A549 (cell line): Measurements from ENCODE around the gene MAPK8IP3. TPM values are rescaled to one million over a fixed set of nuclear protein-coding genes. Genes with fewer than 3 reads are reported as not detected.

Experiments used
- ATAC-seq, 2 experiments: fragments of 200-7000 bp in 1 of 2; fragments of >200 bp in 1 of 2; cut with Nextera tagmentation in 1 of 2; cut with Tn5 transposase in 1 of 2; 3 replicates each; pipeline versions ENCODE4 v1.8.0 to v1.9.1; 2018 to 2020; ENCODE audit warnings: mild to moderate bottlenecking in 1 of 2, moderate library complexity in 1 of 2
- CTCF ChIA-PET: fragments of 300-600 bp; sonication (Branson Sonifier 250); formaldehyde crosslinking; extraction: SDS; loops from one replicate; lab custom pipeline; 2021; ENCODE audit warnings: antibody characterized with exemption, inconsistent platforms; lab: Yijun Ruan, JAX
- POLR2A ChIA-PET: fragments of 350-600 bp; formaldehyde crosslinking; extraction: SDS; loops from one replicate; lab custom pipeline; 2021; ENCODE audit warnings: antibody characterized with exemption, inconsistent platforms; lab: Yijun Ruan, JAX
- DNase-seq, 2 experiments: peaks; one replicate each; pipeline versions ENCODE4 v3.0.0 to v3.0.0-alpha.2; 2011 to 2016; ENCODE audit warnings: low read depth in 1 of 2, low spot score in 1 of 2
- FAIRE-seq: peaks from 2 replicates; lab custom pipeline; 2011; peaks lifted over from hg19 to GRCh38; lab: Jason Lieb, UNC
- H3K27ac ChIP-seq, 2 experiments: fragments of >200 bp; sonication (Bioruptor Twin); formaldehyde crosslinking; 3 replicates each; pipeline ENCODE4 v1.5.1; 2016 to 2017
- H3K4me1 ChIP-seq: fragments of >200 bp; sonication (Bioruptor Twin); formaldehyde crosslinking; 3 replicates; pipeline ENCODE4 v1.6.1; 2016
- H3K4me2 ChIP-seq: fragments of >200 bp; sonication (Bioruptor Twin); formaldehyde crosslinking; 3 replicates; pipeline ENCODE4 v1.6.1; 2016
- H3K4me3 ChIP-seq: fragments of >200 bp; sonication (Bioruptor Twin); formaldehyde crosslinking; 3 replicates; pipeline ENCODE4 v1.5.1; 2016
- H3K9me3 ChIP-seq: fragments of >200 bp; sonication (Bioruptor Twin); formaldehyde crosslinking; 3 replicates; pipeline ENCODE4 v1.6.1; 2016
- CEBPB ChIP-seq, 2 experiments: fragments of >200 bp in 1 of 2; sonication (Bioruptor Twin) in 1 of 2; formaldehyde crosslinking in 1 of 2; IDR thresholded peaks; 2 replicates each; pipeline ENCODE4 v1.6.1; 2012 to 2016
- CHD2 ChIP-seq: fragments of 150-350 bp; IDR thresholded peaks from 2 replicates; pipeline ENCODE4 v1.6.1; 2014; ENCODE audit warnings: low read length; ENCODE audit not compliant: partially characterized antibody
- CTCF ChIP-seq: fragments of >200 bp; sonication (Bioruptor Twin); formaldehyde crosslinking; IDR thresholded peaks from 3 replicates; pipeline ENCODE4 v1.5.1; 2016
- E2F6 ChIP-seq: IDR thresholded peaks from 2 replicates; pipeline ENCODE4 v1.6.1; 2012; ENCODE audit warnings: low read depth, borderline replicate concordance
- ELK1 ChIP-seq: fragments of 150-350 bp; IDR thresholded peaks from 2 replicates; pipeline ENCODE4 v1.6.1; 2014; ENCODE audit warnings: low read depth, mild to moderate bottlenecking, low read length
- FOSB ChIP-seq: fragments of 250-450 bp; sonication (Bioruptor Pico); IDR thresholded peaks from 2 replicates; pipeline ENCODE4 v1.5.0; 2020; ENCODE audit warnings: mild to moderate bottlenecking, moderate library complexity
- FOSL2 ChIP-seq, 2 experiments: fragments of 450-650 bp in 1 of 2; fragments of >200 bp in 1 of 2; sonication (Bioruptor Twin) in 1 of 2; formaldehyde crosslinking; IDR thresholded peaks; 2 replicates each; pipeline versions ENCODE4 v1.5.0 to v1.6.1; 2016 to 2020; ENCODE audit warnings: mild to moderate bottlenecking in 1 of 2, moderate library complexity in 1 of 2
- FOXS1 ChIP-seq: fragments of 250-450 bp; sonication (Bioruptor Pico); IDR thresholded peaks from 2 replicates; pipeline ENCODE4 v1.5.0; 2020; ENCODE audit warnings: mild to moderate bottlenecking, moderate library complexity
- GATA3 ChIP-seq: IDR thresholded peaks from 2 replicates; pipeline ENCODE4 v1.6.1; 2012; ENCODE audit warnings: borderline replicate concordance
- HDAC2 ChIP-seq: fragments of 200-600 bp; sonication (generic); IDR thresholded peaks from 2 replicates; pipeline ENCODE4 v1.6.1; 2016
- HEYL ChIP-seq: fragments of 250-450 bp; sonication (Bioruptor Pico); IDR thresholded peaks from 2 replicates; pipeline ENCODE4 v1.8.0; 2021; ENCODE audit warnings: mild to moderate bottlenecking, moderate library complexity
- HMGXB4 ChIP-seq: fragments of 250-450 bp; sonication (Bioruptor Pico); IDR thresholded peaks from 2 replicates; pipeline ENCODE4 v1.5.0; 2021; ENCODE audit warnings: mild to moderate bottlenecking, moderate library complexity, borderline replicate concordance
- HOXA7 ChIP-seq: fragments of 250-450 bp; sonication (Bioruptor Pico); IDR thresholded peaks from 2 replicates; pipeline ENCODE4 v1.5.0; 2020; ENCODE audit warnings: mild to moderate bottlenecking, moderate library complexity
- HOXB13 ChIP-seq: fragments of 250-450 bp; sonication (Bioruptor Pico); IDR thresholded peaks from 2 replicates; pipeline ENCODE4 v1.5.0; 2020; ENCODE audit warnings: low read depth, mild to moderate bottlenecking, moderate library complexity
- KDM5A ChIP-seq: fragments of 200-600 bp; sonication (generic); IDR thresholded peaks from 2 replicates; pipeline ENCODE4 v1.6.1; 2016; ENCODE audit warnings: antibody characterized with exemption, mild to moderate bottlenecking
- NFE2L2 ChIP-seq: fragments of 150-350 bp; conservative IDR thresholded peaks from 2 replicates; pipeline ENCODE4 v1.6.1; 2014; ENCODE audit warnings: low read length
- NPAS2 ChIP-seq: fragments of 250-450 bp; sonication (Bioruptor Pico); IDR thresholded peaks from 2 replicates; pipeline ENCODE4 v1.8.0; 2022; ENCODE audit warnings: mild to moderate bottlenecking, moderate library complexity, borderline replicate concordance
- PBX3 ChIP-seq: IDR thresholded peaks from 2 replicates; pipeline ENCODE4 v1.6.1; 2012
- PHF8 ChIP-seq: fragments of 200-600 bp; sonication (generic); IDR thresholded peaks from 2 replicates; pipeline ENCODE4 v1.6.1; 2016; ENCODE audit warnings: low read depth, mild to moderate bottlenecking, antibody characterized with exemption, moderate library complexity, borderline replicate concordance
- RCOR1 ChIP-seq: fragments of 150-350 bp; IDR thresholded peaks from 2 replicates; pipeline ENCODE4 v1.6.1; 2014; ENCODE audit warnings: antibody characterized with exemption, low read length, low read depth
- REST ChIP-seq: fragments of 200-600 bp; sonication (generic); IDR thresholded peaks from 2 replicates; pipeline ENCODE4 v1.6.1; 2016; ENCODE audit warnings: antibody characterized with exemption, mild to moderate bottlenecking, moderate library complexity
- RNF2 ChIP-seq: fragments of 200-600 bp; sonication (generic); IDR thresholded peaks from 2 replicates; pipeline ENCODE4 v1.6.1; 2016; ENCODE audit warnings: low read depth, mild to moderate bottlenecking, antibody characterized with exemption, moderate library complexity, borderline replicate concordance
- SMC3 ChIP-seq: fragments of >200 bp; sonication (Bioruptor Twin); formaldehyde crosslinking; IDR thresholded peaks from 3 replicates; pipeline ENCODE4 v1.6.1; 2018; ENCODE audit warnings: inconsistent platforms
- TP53 ChIP-seq: fragments of 250-450 bp; sonication (Bioruptor Pico); IDR thresholded peaks from 2 replicates; pipeline ENCODE4 v1.5.0; 2021; ENCODE audit warnings: mild to moderate bottlenecking, moderate library complexity
- ZNF302 ChIP-seq: fragments of 250-450 bp; sonication (Bioruptor Pico); IDR thresholded peaks from 2 replicates; pipeline ENCODE4 v1.9.0; 2021; ENCODE audit warnings: inconsistent platforms, mild to moderate bottlenecking, moderate library complexity
- ZSCAN20 ChIP-seq: fragments of 250-450 bp; sonication (Bioruptor Pico); IDR thresholded peaks from 2 replicates; pipeline ENCODE4 v1.8.0; 2022; ENCODE audit warnings: mild to moderate bottlenecking, moderate library complexity
- WGBS: methylation state at CpG from one replicate; pipeline ENCODE4 v1.1.6; 2017; ENCODE audit errors: missing lambda C conversion rate; 5-methylcytosine and 5-hydroxymethylcytosine counted together
- polyA plus RNA-seq, 4 experiments: library from polyadenylated mRNA; depleted of rRNA in 3 of 4; stranded (reverse); fragments of >200 nt; fragmentation: RNase III in 1 of 4; extraction: RNeasy Plus Mini Kit Qiagen cat#74134 plus additional on column Dnase treatment in 1 of 4; gene quantifications; 2 replicates in 3 of 4; 3 replicates in 1 of 4; pipeline ENCODE4 v1.2.3, GENCODE V29; 2011 to 2017

MAPK8IP3 gene
- polyA plus RNA-seq, 2 of the 4 experiments (the other 2 are of a cell fraction), result 12.0 to 53.3 TPM

- no peak for TF ChIP-seq RNF2
- TF ChIP-seq TP53 (CRISPR knock-in tag), result no peak
- TF ChIP-seq KDM5A, result no peak
- TF ChIP-seq NPAS2, result no peak
- TF ChIP-seq RCOR1, result no peak
- TF ChIP-seq PHF8, result no peak
- TF ChIP-seq HDAC2, result no peak
- no peak for TF ChIP-seq ZNF302 (CRISPR knock-in tag)
- TF ChIP-seq NFE2L2, result no peak
- TF ChIP-seq CHD2, result no peak
- TF ChIP-seq FOXS1, result no peak
- TF ChIP-seq PBX3, result no peak
- TF ChIP-seq FOSL2 (IDR thresholded peaks at IDR 0.05), result no peak
- TF ChIP-seq FOSL2 (CRISPR knock-in tag; IDR thresholded peaks at IDR 0.05), result no peak
- no peak for TF ChIP-seq SMC3
- Histone ChIP-seq H3K4me1 (peaks cover 14% of the 10 kb centered on the region), H3K4me3 (no peak overlapping the region), H3K27ac (no peak overlapping the region), H3K4me2 (no peak overlapping the region), H3K9me3 (no peaks in the 10 kb centered on the region)
- ChIA-PET POLR2A (no interaction called here), CTCF (interaction anchor here (1.7 to 8.5 kb wide), 4 partner anchors 9 to 337 kb away, joined by 5 to 56 read pairs (median 14); partner anchors contain the start of gene MAPK8IP3)
- 91% methylated on average over 7 of the region's 19 CpGs for WGBS
- FAIRE-seq, result no peak
- DNase-seq, result no peak
- no peak for ATAC-seq
These were observed 60.2 kb downstream of the MAPK8IP3 start for GRCh38 chr16:1766231-1766630.

- whole genome bisulfite sequencing, result 95% methylated on average over 4 of the region's 18 CpGs
- no peak for FAIRE-seq
- POLR2A ChIA-PET, result no interaction called here
These were observed 60.7 kb downstream of the MAPK8IP3 start for GRCh38 chr16:1766701-1767100.

More at GRCh38 chr16:1766701-1767100, 60.7 kb downstream of the MAPK8IP3 start:
- H3K9me3 ChIP-seq, result no peaks in the 10 kb centered on the region
- ATAC-seq (no peak), DNase-seq (no peak)
- TF ChIP-seq RNF2 (no peak), HMGXB4 (CRISPR knock-in tag) (no peak), CTCF (no peak), E2F6 (no peak), HEYL (CRISPR knock-in tag) (no peak), NFE2L2 (no peak), ELK1 (no peak), FOSB (CRISPR knock-in tag) (no peak), HOXA7 (no peak), GATA3 (no peak), REST (no peak), TP53 (CRISPR knock-in tag) (no peak), HDAC2 (no peak), HOXB13 (CRISPR knock-in tag) (no peak), SMC3 (no peak), ZSCAN20 (CRISPR knock-in tag) (no peak), CEBPB (IDR thresholded peaks at IDR 0.05) (no peak)
- H3K4me3 ChIP-seq, result no peak overlapping the region
- H3K27ac ChIP-seq, result no peak overlapping the region
- peaks cover 14% of the 10 kb centered on the region for H3K4me1 ChIP-seq
- no peak overlapping the region for H3K4me2 ChIP-seq
- CTCF ChIA-PET, result interaction anchor here (1.7 to 8.5 kb wide), 3 partner anchors 8 to 338 kb away, joined by 5 to 56 read pairs (median 13); partner anchors contain the start of gene MAPK8IP3
